Panc1 (cell line): ENCODE data around the gene RGPD4.

ENCODE experiments used
- CTCF ChIP-seq: fragments of 450-650 bp; IDR thresholded peaks from 2 replicates; pipeline ENCODE4 v1.5.1; 2017; ENCODE audit warnings: mild to moderate bottlenecking
- SIN3A ChIP-seq: IDR thresholded peaks from 2 replicates; pipeline ENCODE4 v1.6.1; 2012; ENCODE audit warnings: low read depth, mild to moderate bottlenecking, low read length, moderate library complexity, borderline replicate concordance; ENCODE audit not compliant: insufficient read depth
- TCF7L2 ChIP-seq: IDR thresholded peaks from 2 replicates; pipeline ENCODE4 v1.6.1; 2011; ENCODE audit warnings: mild to moderate bottlenecking, low read depth, low read length, inconsistent platforms

GRCh38 chr2:107810734-107811133, 16.0 kb upstream of the RGPD4 start:
- TF ChIP-seq TCF7L2 (no peak), CTCF (no peak), SIN3A (no peak)
